GM19438 (cell line): ENCODE measurements around the gene MEGF10.
"Not testable (repeated sequence)": the region's sequence is repeated elsewhere in the genome, so short reads cannot be mapped to it uniquely, and the experiment has no call there.

ENCODE experiments used
- ATAC-seq: cut with Tn5 transposase; IDR thresholded peaks from one replicate; pipeline ENCODE4 v1.9.1; 2021; ENCODE audit warnings: low read depth; ENCODE audit not compliant: unreplicated experiment

The MEGF10 gene

GRCh38 chr5:127290019-127290945, at the start of gene MEGF10:
MEGF10 (plus strand) TSS chr5:127290796; CDS start chr5:127331309, 40,513 bp downstream.
- peak; percentile 60 for ATAC-seq

GRCh38 chr5:127243011-127243410, 47.6 kb upstream of the MEGF10 start:
- ATAC-seq, result no peak

- no peak for ATAC-seq
Observed at GRCh38 chr5:127254729-127255284, 35.8 kb upstream of the MEGF10 start.

DNA sequence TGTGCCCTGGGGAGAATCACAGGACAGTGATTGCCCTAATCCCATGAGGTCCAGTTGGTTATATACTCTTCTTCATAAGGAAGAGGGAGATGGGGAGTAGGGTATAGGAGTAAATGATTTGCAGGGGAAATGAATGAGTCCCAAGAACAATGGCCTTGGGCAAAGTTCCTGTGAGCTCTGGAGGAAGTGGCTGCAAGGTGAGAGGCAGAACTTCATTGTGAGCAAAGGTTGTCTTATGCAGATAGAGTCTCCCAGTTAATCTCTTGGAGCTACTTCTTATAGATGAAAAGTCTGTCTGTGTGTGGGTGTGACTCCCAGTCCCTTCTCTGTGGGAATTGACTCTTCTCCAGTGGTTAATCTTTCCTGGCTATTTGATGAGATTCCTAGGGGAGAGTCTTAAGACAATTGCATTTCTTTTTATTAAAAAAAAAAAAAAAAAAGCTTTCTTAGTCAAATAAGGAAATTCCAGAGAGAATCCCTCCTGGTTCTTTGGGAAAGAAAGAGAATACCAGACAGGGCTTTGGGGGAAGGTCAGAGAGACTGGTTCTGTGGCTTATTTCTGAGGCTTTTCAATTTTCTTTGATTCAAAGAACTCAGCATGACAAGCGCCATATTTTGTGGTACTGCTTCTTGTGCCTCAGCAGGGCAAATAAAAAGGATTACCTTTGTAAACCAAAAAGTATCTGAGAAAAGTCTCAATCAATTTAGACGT, 33.6 kb upstream of the MEGF10 start:
- no peak for ATAC-seq

DNA sequence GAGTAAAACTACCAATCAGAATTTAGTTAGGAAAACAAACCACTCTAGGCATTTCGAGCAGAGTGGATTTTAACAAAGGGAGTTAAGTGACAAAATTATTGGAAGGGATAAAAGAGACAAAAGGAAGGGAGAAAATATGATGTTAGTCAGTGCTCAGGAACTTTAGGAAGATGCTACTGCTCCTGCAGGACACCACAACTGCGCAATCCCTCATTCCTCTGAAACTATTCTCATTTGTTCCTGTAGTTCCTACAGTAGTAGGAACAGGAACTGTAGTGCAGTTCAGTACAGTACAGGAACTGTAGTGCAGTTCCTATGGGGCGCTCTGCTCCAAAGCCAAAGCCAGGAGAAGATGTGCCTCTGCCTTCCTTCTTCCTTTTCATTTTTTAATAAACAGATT, 29.9 kb upstream of the MEGF10 start:
- ATAC-seq, result no peak

- ATAC-seq, result not testable (repeated sequence)
Observed at GRCh38 chr5:127265473-127265872, 25.1 kb upstream of the MEGF10 start.

DNA sequence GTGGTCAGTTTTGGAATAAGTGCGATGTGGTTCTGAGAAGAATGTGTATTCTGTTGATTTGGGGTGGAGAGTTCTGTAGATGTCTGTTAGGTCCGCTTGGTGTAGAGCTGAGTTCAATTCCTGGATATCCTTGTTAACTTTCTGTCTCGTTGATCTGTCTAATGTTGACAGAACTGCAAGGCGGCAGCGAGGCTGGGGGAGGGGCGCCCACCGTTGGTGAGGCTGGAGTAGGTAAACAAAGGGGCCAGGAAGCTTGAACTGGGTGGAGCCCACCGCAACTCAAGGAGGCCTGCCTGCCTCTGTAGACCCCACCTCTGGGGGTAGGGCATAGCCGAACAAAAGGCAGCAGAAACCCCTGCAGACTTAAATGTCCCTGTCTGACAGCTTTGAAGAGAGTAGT, 22.3 kb upstream of the MEGF10 start:
- not testable (repeated sequence) for ATAC-seq

DNA sequence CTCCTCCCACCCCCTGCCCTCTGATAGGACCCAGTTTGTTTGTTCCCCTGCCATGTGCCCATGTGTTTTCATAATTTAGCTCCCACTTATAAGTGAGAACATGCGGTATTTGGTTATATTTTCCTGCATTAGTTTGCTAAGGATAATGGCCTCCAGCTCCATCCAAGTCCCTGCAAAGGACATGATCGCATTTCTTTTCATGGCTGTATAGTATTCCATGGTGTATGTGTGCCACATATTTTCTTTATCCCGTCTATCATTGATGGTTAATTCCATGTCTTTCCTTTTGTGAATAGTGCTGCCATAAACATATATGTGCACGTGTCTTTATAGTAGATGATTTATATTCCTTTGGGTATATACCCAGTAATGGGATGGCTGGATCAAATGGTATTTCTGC, 19.9 kb upstream of the MEGF10 start:
- ATAC-seq, result not testable (repeated sequence)

DNA sequence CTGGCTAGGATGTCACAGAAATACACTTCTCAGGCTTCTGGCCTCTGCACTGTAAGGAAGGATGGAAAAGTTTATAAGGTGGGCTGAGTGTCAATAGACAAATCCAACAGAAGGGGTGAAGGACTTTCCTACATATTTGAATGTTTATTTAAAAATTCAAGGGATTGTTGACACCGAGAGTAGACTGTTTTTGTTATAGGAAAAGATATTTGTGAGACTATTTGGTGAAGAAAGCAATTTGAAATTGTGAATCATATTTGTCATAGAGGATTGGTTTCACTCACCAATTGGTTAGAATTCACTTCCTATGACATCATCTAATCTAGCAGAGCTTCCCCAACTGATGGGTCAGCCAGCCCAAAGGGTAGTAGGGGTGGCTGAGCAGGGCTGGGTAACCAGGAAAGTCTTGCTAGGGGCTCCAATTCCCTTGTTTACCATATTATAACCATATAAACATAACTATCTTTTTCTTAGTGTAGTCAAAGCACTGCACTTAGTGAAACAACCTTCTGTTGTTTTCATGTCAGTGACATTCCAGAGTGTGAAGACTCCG, 14.9 kb upstream of the MEGF10 start:
- no peak for ATAC-seq

- ATAC-seq, result no peak
Observed at GRCh38 chr5:127280491-127281220, 9.9 kb upstream of the MEGF10 start.

- no peak for ATAC-seq
Observed at GRCh38 chr5:127281609-127282008, 9.0 kb upstream of the MEGF10 start.

- no peak for ATAC-seq
Observed at GRCh38 chr5:127288676-127289075, 1.9 kb upstream of the MEGF10 start.

GRCh38 chr5:127290946-127291693, 524 bp downstream of the MEGF10 start:
- ATAC-seq, result no peak

DNA sequence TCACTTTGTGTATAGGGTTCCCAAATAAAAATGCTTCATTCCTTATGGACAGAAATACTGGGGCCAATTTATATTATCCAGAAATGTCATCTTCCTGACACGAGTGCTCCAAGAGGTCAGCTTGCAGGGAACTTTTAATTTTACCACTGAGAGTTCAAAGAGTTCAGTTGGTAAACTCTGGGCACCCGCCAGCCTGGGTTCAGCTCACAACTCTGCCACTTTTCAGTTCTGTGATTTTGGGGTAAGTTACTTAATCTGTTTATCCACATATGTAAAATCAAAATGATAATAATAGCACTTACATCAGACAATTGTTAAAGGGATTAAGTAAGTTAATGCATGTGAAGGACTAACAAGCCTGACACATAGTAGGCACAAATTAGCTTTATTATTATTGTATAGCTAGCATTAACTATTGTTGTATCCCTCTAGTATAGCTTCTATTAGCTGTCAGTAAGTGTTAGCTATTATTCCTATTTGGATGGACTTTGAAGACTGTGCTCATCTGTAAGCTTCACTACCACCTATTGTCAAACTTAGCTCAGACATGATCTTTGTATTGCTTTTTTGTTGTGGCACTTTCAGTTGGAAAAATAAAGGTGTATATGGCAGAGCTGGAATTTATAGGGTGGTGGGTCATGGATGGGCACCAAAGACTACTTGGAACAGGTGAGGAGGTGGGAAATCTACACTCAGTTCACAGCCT, 1.6 kb downstream of the MEGF10 start:
- no peak for ATAC-seq

DNA sequence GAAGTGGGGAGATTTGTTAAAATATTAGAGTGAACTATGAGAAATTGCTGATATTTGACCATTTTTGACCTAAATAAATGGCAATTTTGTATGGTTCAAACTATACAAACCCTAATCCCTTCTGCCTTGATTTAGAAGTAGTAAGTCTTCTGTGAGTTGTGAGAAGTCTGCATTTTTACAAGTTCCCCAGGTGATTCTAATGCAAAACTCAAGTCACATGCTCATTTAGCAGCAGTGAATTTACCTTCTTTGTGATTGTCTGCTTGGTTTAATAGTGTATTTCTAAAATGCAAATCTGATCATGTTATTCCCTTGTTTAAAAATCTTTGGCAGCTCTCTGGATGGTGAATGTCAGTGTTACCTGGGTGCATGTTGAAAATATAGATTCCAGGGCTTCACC, 2.8 kb downstream of the MEGF10 start:
- no peak for ATAC-seq

GRCh38 chr5:127294829-127295228, 4.2 kb downstream of the MEGF10 start:
- no peak for ATAC-seq

DNA sequence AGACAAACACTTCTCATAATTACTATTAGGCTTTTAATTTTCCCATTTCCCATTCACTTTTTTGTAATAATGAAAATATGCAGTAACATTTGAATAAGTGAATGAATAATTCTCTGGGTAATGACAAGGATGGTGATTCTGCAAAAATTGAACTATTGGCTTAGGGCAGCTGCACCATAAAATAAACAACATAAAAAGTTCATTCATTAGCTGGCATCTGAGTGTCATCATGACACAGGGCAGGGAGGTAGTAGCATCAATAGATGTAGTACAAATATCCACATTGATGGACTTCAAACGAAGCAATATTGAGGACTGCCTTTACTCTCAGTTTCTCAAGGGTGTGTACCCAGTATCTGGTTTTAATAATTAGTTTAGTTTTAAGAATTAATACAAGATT, 4.9 kb downstream of the MEGF10 start:
- no peak for ATAC-seq

- ATAC-seq, result no peak
Observed at GRCh38 chr5:127296321-127296720, 5.7 kb downstream of the MEGF10 start.

DNA sequence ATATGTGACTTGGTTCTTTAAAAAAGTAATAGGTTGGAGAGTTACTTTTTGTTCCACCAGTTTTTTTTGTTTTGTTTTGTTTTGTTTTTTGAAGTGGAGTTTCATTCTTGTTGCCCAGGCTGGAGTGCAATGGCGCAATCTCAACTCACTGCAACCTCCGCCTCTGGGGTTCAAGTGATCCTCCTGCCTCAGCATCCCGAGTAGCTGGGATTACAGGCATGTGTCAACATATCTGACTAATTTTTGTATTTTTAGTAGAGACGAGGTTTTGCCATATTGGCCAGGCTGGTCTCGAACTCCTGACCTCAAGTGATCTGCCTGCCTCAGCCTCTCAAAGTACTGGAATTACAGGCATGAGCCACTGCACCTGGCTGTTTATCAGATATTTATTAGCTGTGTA, 6.3 kb downstream of the MEGF10 start:
- not testable (repeated sequence) for ATAC-seq
